Activated CD8-positive, alpha-beta T cell treated with anti-CD3 and anti-CD28 coated beads for 36 hours (primary cell): ENCODE results near the gene LYSMD3. TPM values are rescaled to one million over a fixed set of nuclear protein-coding genes. Genes with fewer than 3 reads are reported as not detected.

Experiments
- ATAC-seq: fragments of 200-7000 bp; cut with Tn5 transposase; one replicate; pipeline ENCODE4 v1.10.0; 2021; ENCODE audit warnings: mild to moderate bottlenecking, moderate library complexity
- CTCF ChIA-PET: fragments of 350-600 bp; sonication (Branson Sonifier 250); formaldehyde crosslinking; loops from one replicate; lab custom pipeline; 2021; ENCODE audit warnings: antibody characterized with exemption; lab: Charles Lee
- POLR2A ChIA-PET: fragments of 350-600 bp; sonication (Branson Sonifier 250); formaldehyde crosslinking; loops from one replicate; lab custom pipeline; 2021; ENCODE audit warnings: antibody characterized with exemption; lab: Charles Lee
- DNase-seq: peaks from one replicate; pipeline ENCODE4 v3.0.0-alpha.2; 2020
- H3K27ac Mint-ChIP-seq: one replicate; pipeline ENCODE4 v1.8.0; 2021; ENCODE audit warnings: mild to moderate bottlenecking, mixed read lengths
- H3K27me3 Mint-ChIP-seq: one replicate; pipeline ENCODE4 v1.8.0; 2021; ENCODE audit warnings: mixed read lengths
- H3K36me3 Mint-ChIP-seq: one replicate; pipeline ENCODE4 v1.8.0; 2021; ENCODE audit warnings: low read depth, mixed read lengths
- H3K4me1 Mint-ChIP-seq: one replicate; pipeline ENCODE4 v1.8.0; 2021; ENCODE audit warnings: low read depth, mixed read lengths
- H3K4me3 Mint-ChIP-seq: one replicate; pipeline ENCODE4 v1.8.0; 2021; ENCODE audit warnings: mild to moderate bottlenecking, moderate library complexity, mixed read lengths
- H3K9me3 Mint-ChIP-seq: one replicate; pipeline ENCODE4 v1.8.0; 2021; ENCODE audit warnings: mixed read lengths
- CTCF ChIP-seq: fragments of 200-600 bp; IDR thresholded peaks from one replicate; pipeline ENCODE4 v1.8.0; 2022; ENCODE audit warnings: antibody characterized with exemption, mild to moderate bottlenecking
- intact Hi-C: fragments of 100-400 bp; cut with micrococcal nuclease; formaldehyde crosslinking; loops from one replicate; pipeline ENCODE4 v1.10.0; 2022
- total RNA-seq, 2 experiments: library from RNA; stranded (reverse); gene quantifications; one replicate each; pipeline ENCODE4 v1.2.3, GENCODE V29; 2021

Gene LYSMD3
- total RNA-seq, 2 experiments from 2014 or later: 14.2 to 14.7 TPM

- ChIA-PET POLR2A (no interaction called here), CTCF (no interaction called here)
- Mint-ChIP-seq H3K27me3 (peaks cover 47% of the 10 kb centered on the region), H3K27ac (no peak overlapping the region), H3K4me1 (peaks cover 7% of the 10 kb centered on the region), H3K36me3 (no peaks in the 10 kb centered on the region), H3K9me3 (no peaks in the 10 kb centered on the region), H3K4me3 (no peak overlapping the region)
- intact Hi-C loops: no loop called here
- DNase-seq (no peak), ATAC-seq (no peak)
- no peak for TF ChIP-seq CTCF
Observed at GRCh38 chr5:90560771-90561170, 31.4 kb upstream of the LYSMD3 start.

DNA sequence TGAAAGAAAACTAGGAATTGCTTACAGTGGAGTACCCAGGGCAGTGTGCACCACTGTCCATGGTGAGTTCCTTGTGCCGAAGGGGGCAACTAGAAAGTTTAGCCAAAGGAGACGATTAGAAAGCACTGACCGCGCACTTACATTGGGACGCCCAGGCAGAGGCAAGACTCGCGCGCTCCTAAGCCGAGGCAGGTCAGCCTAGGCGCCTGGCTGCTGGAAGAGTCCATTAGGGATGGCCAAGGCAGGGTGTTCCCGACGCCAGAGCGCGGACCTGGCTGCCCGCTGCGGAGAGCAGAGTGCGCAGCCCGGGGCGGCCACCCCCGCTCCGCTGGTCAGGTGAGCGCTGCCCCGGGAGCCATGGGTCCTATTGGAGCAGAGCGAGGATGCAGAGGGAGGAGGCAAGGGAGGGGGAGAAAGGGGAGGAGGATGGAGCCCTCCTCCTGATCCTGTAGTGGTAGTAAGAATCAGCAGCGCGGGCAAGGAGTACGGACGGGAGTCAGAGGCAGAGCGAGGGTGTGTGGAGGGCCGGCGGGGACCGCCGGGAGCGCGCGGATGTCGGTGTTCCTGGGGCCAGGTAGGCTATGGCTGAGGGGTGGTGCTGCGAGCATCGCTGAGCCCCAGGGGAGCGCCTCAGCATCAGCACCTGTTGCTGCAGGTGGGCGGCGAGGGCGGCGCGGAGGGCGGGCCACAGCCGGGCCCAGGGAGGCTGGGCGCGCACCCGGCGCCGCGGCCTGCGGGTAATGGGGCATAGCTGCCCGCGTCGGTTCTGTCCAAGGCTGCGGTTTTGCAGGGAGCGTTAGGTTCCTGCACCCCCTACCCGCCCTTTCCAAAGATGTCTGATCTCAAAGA is 29.2 kb upstream of the LYSMD3 start, which contains the start of gene ADGRV1:
Gene ADGRV1, plus strand, starts transcription at position 454 of the 849 bp plus-strand sequence. Its CDS starts 99 bp downstream, at position 553.
- POLR2A ChIA-PET: no interaction called here
- H3K27ac Mint-ChIP-seq: no peak within 1 kb of the TSS

GRCh38 chr5:90557871-90558270 is 28.5 kb upstream of the LYSMD3 start:
- no peaks in the 10 kb centered on the region for H3K36me3 Mint-ChIP-seq
- no peak for DNase-seq
- no peak for TF ChIP-seq CTCF
- peaks cover 7% of the 10 kb centered on the region for H3K4me1 Mint-ChIP-seq
- no peak for ATAC-seq
- POLR2A ChIA-PET: no interaction called here
- CTCF ChIA-PET: no interaction called here
- intact Hi-C loops: no loop called here
- no peaks in the 10 kb centered on the region for H3K9me3 Mint-ChIP-seq
- H3K27me3 Mint-ChIP-seq: peaks cover 51% of the 10 kb centered on the region
- peak overlapping the region; percentile 40 for H3K4me3 Mint-ChIP-seq
- H3K27ac Mint-ChIP-seq: no peak overlapping the region

More for the DNA sequence above, 29.2 kb upstream of the LYSMD3 start, which contains the start of gene ADGRV1:
- no peaks in the 10 kb centered on the region for H3K36me3 Mint-ChIP-seq
- peaks cover 7% of the 10 kb centered on the region for H3K4me1 Mint-ChIP-seq
- H3K4me3 Mint-ChIP-seq: peak within 1 kb of the TSS; percentile 40
- intact Hi-C loops: no loop called here
- peak; percentile 10 for DNase-seq
- H3K27me3 Mint-ChIP-seq: peaks cover 49% of the 10 kb centered on the region
- no peaks in the 10 kb centered on the region for H3K9me3 Mint-ChIP-seq
- no peak for TF ChIP-seq CTCF
- peak; percentile 47 for ATAC-seq
- CTCF ChIA-PET: no interaction called here

DNA sequence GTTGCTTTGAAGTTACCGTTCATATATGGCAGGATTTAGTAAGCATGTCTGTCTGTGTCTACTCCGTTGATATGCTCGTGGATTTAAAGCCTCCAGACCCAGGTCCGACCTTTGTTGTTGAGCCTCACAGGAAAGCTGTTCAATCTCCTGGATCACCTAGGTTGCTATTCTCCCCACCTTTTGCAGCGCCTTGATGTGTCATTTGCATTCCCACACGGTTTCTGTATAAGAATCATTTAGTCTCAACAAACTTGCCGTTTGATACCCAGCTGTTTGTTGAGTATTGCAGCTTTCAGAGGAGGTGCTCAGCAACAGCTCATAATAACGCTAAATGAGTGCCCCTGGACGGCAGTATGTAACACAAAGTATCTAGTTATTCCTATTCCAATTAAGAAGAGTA is 28.0 kb upstream of the LYSMD3 start:
- intact Hi-C loops: no loop called here
- TF ChIP-seq CTCF: no peak
- H3K4me3 Mint-ChIP-seq: no peak overlapping the region
- DNase-seq: no peak
- H3K36me3 Mint-ChIP-seq: no peaks in the 10 kb centered on the region
- ATAC-seq: no peak
- H3K9me3 Mint-ChIP-seq: no peaks in the 10 kb centered on the region
- H3K27me3 Mint-ChIP-seq: peaks cover 54% of the 10 kb centered on the region
- no peak overlapping the region for H3K27ac Mint-ChIP-seq
- ChIA-PET POLR2A (no interaction called here), CTCF (no interaction called here)
- H3K4me1 Mint-ChIP-seq: peaks cover 7% of the 10 kb centered on the region

DNA sequence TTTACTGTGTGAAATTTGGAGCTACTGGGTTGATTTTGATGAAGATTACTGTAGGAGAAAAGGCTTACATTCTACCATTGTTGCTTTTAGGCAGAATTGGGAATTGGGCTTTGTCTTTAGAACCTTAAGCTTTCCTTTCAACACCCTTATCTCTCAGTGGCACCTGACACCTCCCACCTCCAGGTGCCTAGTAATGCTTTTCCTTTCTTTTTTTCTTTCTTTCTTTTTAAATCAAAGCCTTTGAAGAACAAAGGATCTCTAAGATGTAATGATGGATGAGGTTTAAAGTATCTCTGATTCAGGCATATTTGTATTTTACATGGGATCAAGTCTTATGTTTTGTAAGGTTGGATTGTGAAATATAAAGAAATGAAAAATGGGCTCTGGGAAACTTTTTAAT is 26.3 kb upstream of the LYSMD3 start:
- no peak for DNase-seq
- no peaks in the 10 kb centered on the region for H3K9me3 Mint-ChIP-seq
- ATAC-seq: no peak
- H3K4me3 Mint-ChIP-seq: no peak overlapping the region
- ChIA-PET CTCF (interaction anchor here (0.6 to 2.0 kb wide), 2 partner anchors 116 to 228 kb away, joined by 3 to 5 read pairs; no protein-coding TSS in a partner anchor), POLR2A (interaction anchor here (0.6 kb wide), 1 partner anchor 55 kb away, joined by 3 read pairs; no protein-coding TSS in a partner anchor)
- no peak overlapping the region for H3K27ac Mint-ChIP-seq
- no peaks in the 10 kb centered on the region for H3K36me3 Mint-ChIP-seq
- peaks cover 7% of the 10 kb centered on the region for H3K4me1 Mint-ChIP-seq
- no peak for TF ChIP-seq CTCF
- H3K27me3 Mint-ChIP-seq: peaks cover 56% of the 10 kb centered on the region
- intact Hi-C loops: no loop called here
